IMR-90 (cell line): Measurements from ENCODE around the gene TRAPPC2B.

Experiments used
- BHLHE40 ChIP-seq: fragments of 150-350 bp; IDR thresholded peaks from 2 replicates; pipeline ENCODE4 v1.6.1; 2016; ENCODE audit warnings: mild to moderate bottlenecking, low read depth, low read length
- CEBPB ChIP-seq: IDR thresholded peaks from 2 replicates; pipeline ENCODE4 v1.6.1; 2012; ENCODE audit warnings: low read depth, low read length, improper control_type of control experiment
- CHD1 ChIP-seq: IDR thresholded peaks from 2 replicates; pipeline ENCODE4 v1.6.1; 2012; ENCODE audit warnings: low read depth, low read length, improper control_type of control experiment
- ELK1 ChIP-seq: fragments of 150-350 bp; IDR thresholded peaks from 2 replicates; pipeline ENCODE4 v1.6.1; 2016; ENCODE audit warnings: low read depth, mild to moderate bottlenecking, low read length, moderate library complexity, borderline replicate concordance
- MAFK ChIP-seq: IDR thresholded peaks from 2 replicates; pipeline ENCODE4 v1.6.1; 2012; ENCODE audit warnings: low read depth, low read length, improper control_type of control experiment
- MAZ ChIP-seq: IDR thresholded peaks from 2 replicates; pipeline ENCODE4 v1.6.1; 2012; ENCODE audit warnings: low read depth, mild to moderate bottlenecking, low read length, improper control_type of control experiment, moderate library complexity, borderline replicate concordance
- MXI1 ChIP-seq: IDR thresholded peaks from 2 replicates; pipeline ENCODE4 v1.6.1; 2012; ENCODE audit warnings: low read depth, mild to moderate bottlenecking, low read length, moderate library complexity, borderline replicate concordance
- NFE2L2 ChIP-seq: fragments of 150-350 bp; IDR thresholded peaks from 2 replicates; pipeline ENCODE4 v1.6.1; 2016; ENCODE audit warnings: low read depth, mild to moderate bottlenecking, low read length
- POLR2A ChIP-seq: IDR thresholded peaks from 2 replicates; pipeline ENCODE4 v1.6.1; 2012; ENCODE audit warnings: mild to moderate bottlenecking, low read depth, low read length
- RAD21 ChIP-seq: IDR thresholded peaks from 2 replicates; pipeline ENCODE4 v1.6.1; 2012; ENCODE audit warnings: low read length, improper control_type of control experiment
- RCOR1 ChIP-seq: IDR thresholded peaks from 2 replicates; pipeline ENCODE4 v1.6.1; 2012; ENCODE audit warnings: mild to moderate bottlenecking, low read length, improper control_type of control experiment; ENCODE audit not compliant: insufficient replicate concordance
- SMC3 ChIP-seq: fragments of 150-350 bp; IDR thresholded peaks from 2 replicates; pipeline ENCODE4 v1.6.1; 2016; ENCODE audit warnings: low read depth, mild to moderate bottlenecking, antibody characterized with exemption, low read length, moderate library complexity
- TF ChIP-seq, protein P1 (sequence below): fragments of 150-350 bp; IDR thresholded peaks from 2 replicates; pipeline ENCODE4 v1.6.1; 2017; ENCODE audit warnings: mild to moderate bottlenecking, antibody characterized with exemption, low read length, low read depth
- TF ChIP-seq, protein P2 (sequence below): conservative IDR thresholded peaks from 2 replicates; pipeline ENCODE4 v1.5.1; 2012; ENCODE audit warnings: mild to moderate bottlenecking, low read depth, low read length, improper control_type of control experiment

GRCh38 chr19:57324992-57325391 is 38.4 kb upstream of the TRAPPC2B start:
- TF ChIP-seq, protein P1, sequence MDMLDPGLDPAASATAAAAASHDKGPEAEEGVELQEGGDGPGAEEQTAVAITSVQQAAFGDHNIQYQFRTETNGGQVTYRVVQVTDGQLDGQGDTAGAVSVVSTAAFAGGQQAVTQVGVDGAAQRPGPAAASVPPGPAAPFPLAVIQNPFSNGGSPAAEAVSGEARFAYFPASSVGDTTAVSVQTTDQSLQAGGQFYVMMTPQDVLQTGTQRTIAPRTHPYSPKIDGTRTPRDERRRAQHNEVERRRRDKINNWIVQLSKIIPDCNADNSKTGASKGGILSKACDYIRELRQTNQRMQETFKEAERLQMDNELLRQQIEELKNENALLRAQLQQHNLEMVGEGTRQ, result no peak
- TF ChIP-seq ELK1 (no peak), RCOR1 (no peak), POLR2A (no peak), RAD21 (no peak), MAZ (no peak), MXI1 (no peak), SMC3 (no peak), CHD1 (no peak), NFE2L2 (no peak), MAFK (no peak), BHLHE40 (no peak), CEBPB (no peak)
- TF ChIP-seq, protein P2, sequence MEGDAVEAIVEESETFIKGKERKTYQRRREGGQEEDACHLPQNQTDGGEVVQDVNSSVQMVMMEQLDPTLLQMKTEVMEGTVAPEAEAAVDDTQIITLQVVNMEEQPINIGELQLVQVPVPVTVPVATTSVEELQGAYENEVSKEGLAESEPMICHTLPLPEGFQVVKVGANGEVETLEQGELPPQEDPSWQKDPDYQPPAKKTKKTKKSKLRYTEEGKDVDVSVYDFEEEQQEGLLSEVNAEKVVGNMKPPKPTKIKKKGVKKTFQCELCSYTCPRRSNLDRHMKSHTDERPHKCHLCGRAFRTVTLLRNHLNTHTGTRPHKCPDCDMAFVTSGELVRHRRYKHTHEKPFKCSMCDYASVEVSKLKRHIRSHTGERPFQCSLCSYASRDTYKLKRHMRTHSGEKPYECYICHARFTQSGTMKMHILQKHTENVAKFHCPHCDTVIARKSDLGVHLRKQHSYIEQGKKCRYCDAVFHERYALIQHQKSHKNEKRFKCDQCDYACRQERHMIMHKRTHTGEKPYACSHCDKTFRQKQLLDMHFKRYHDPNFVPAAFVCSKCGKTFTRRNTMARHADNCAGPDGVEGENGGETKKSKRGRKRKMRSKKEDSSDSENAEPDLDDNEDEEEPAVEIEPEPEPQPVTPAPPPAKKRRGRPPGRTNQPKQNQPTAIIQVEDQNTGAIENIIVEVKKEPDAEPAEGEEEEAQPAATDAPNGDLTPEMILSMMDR, result no peak
